T-helper 1 cell (primary cell): ENCODE results near the gene WNT3A.

Experiments used
- DNase-seq, 5 donors: peaks; one replicate each; pipeline ENCODE4 v3.0.0-alpha.2; 2012 to 2020

The WNT3A gene

DNA sequence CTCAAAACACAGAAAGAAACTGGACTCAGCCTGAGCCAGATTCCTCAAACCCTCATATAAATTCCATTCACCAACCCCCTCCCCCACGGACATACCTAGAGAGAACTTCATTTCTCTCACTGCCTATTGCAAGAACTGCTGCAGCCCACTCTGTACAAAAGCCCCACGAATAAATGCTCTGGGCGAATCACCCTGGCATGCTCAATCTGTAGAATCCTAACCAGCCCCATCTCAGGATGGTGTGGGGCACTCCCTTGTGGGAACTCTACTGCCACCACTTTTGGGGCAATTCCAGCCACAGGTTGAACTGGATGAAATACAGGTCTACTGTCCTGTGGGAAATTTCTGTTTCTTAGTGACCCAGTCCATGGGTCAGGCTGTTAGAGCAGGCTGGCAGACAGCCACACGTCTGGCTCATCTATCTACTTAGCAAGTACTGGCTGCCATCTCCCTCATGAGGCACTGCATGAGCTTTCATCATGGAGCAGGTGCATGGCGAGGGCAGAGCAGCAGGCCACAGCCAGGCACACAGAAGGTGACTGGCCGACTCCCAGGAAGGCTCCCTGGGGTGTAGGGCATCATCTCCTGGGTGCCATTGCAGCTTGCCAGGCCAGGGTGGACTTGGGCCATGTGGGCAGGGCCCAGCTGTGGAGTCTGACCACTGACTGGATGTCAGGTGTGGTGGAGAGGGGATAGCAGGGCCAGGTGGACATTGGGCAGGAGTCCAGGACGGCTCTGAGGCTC is 97.9 kb downstream of the WNT3A start:
- DNase-seq = no peak

DNA sequence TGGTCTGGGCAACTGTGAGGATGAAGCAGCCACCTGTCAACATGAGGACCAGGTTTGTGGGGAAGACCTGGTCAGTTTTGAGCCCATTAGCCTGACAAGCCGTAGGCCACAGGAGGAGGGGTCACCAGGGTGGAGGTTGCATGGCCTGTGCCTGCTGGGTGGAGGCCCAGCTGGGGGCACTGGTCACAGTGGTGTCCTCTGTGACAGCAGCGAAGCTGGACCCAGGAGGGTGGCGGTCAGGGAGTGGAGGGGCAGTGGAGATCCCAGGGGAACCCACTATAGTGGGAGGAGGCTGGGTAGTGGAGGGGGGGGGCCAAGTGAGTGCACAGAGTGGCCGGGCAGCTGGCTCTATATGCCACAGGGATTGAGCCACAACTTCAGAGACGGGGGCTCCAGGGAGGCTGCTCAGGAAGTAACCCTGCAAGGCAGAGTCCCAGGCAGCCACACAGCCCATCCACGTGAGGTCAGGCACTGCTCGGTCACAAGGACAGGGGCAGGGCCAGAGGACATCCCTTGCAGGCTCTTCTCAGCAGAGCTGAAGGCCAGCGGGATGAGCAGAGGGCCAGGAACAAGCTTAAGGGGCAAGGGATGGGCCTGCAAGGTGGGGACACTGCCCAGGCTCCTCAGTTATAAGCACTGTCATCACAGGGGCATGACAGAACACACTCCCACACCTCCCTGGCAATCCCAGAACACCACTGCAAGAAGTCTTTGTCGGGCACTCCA is 98.6 kb downstream of the WNT3A start:
- no peak for DNase-seq

DNA sequence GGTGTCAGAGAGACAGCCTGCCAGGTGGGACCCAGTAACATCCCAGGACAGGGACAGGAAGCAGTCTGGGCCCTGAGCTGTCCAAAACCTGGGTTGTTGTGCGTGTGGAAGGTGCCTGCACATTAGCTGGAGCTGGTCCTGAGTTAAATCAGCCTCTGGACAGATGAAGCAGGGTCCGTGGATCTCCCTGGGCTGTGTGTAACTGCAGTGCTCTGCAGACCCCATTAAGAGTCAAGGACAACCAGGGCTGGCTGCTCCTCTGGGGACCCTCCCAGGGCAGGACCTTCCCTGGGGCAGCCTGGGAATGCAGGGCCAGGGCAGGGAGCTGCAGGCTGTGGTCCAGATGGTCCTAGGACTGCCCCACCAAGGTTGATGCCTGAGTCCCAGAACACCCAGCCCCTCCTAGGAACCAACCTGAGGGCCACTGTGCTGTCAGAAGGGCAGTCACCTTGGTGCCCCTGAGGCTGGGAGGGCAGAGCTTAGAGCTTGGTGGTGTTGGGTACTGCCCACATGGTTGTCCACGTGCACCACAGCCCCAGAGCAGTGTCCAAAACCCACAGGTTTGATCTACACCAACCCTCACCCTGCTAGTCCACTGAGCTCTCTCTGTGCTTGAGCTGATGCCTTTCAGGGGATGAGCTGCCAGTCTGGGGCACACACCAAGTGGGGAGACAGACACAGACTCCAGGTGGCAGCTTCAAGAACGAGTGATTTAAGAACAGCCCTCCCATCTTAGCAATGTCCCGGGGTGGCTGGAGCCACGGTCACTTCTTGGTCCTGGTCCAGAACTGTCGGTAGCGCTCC is 99.4 kb downstream of the WNT3A start:
- DNase-seq = no peak

DNA sequence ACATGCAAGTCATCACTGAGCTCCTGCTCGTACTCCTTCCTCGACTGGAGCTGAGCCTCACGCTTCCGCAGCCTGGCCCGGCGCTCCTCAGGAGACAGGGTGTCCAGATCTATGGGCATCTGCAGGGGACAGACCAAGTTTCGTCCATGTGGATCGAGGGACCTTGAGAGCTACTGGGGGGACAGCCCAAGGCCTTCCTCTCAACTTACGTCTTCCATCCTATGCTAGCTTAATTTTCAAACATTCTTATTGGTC is 99.9 kb downstream of the WNT3A start:
- DNase-seq = no peak

DNA sequence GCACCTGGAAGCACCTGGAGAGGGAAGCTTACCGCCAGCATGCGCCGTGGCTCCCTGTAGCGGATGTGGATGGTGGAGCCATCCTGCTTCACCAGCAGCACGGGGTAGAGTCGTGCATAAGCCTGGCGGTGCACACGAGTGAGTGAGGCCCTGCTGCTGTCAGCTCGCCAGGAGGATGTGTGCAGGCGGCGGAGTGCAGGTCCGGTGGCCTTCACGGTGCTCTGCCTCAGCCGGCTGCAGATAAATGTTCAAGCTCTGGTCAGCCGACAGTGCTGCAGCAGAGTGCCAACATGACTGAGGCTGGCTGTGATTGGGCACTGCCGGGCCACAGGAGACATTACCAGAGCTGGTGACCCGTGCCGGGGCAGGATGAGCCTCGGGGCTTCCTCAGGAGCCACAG is 100.8 kb downstream of the WNT3A start:
- no peak for DNase-seq

DNA sequence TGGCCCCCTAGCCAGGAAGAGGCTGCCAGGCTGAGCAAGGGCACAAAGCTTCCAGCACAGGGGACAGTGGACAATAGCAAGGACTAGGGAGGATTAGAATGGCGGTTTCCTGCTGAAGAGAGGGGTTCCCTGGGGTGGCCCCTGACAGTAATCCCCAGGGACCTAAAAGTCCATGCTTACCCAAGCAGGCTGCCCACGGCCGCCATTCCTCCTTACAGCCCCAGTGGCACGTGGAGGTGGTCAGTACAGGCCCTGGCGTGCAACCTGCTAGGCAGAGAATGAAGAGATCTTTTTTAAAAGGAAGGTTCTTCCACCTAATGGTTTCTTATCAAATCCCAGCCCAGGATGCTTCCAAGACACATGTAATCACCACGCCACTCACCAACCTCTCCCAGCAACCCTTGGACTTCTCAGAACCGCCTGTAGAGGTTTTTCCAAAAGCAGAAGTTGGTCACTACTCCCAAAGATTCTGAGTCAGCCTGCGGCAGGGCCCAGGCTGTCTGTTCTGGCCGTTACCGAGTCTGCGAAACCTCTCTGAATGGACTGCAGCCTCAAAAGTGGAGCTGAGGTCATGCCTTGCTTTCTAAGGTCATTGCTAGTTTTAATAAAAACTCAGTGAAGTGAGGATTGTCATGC is 101.4 kb downstream of the WNT3A start:
- DNase-seq = no peak

DNA sequence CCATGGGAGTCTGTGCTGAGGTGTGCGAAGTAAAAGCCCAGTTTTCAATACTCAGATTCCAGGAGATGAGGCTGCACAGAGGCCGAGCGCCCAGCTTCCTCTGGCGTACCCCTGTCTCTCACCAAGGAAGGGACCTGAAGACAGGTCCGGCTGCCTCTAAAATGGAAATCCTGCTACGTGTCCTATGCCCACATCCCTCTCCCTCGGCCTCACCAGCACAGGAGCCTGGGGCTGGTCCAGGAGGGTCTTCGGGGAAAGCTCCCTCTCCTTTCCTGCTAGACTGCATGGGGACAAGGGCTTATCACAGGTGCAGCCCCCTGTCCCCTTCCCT is 101.9 kb downstream of the WNT3A start:
- no peak for DNase-seq

DNA sequence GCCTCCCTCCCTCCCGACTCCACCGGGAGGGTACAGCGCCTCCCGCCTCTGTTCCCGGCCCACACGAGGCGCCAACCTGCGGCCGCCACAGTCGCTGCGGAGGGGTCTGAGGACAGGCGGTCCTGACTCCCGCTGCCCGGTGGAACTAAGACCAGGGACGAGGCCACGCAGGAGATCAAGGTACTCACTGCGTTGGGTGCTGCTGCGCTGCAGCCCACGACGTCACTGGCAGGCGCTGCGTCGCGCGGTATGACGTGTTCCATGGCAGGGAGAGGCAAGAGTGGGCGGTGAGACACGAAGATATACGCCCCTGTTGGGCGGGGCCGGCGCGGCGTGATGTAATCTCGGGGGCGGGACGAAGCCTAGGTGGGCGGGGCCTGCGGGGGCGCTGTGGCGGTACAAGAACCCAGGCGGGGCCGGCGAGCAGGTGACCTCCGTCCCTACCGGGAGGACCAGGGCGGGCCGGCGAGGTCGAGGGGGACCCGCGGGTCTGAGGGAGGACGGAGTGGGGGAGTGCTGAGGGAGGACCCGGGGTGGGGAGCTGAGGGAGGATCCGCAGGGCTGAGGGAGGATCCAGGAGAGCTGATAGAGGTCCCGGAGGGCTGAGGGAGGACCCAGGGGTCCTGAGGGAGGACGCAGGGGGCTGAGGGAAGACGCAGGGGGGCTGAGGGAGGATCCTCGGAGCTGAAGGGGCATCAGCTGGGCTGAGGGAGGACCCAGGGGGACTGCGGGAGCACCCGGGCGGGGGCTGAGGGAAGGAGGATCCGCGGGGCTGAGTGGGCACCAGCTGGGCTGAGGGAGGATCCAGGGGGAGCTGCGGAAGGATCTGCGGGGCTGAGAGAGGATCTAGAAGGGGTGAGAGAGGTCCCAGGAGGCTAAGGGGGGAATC is 102.5 kb downstream of the WNT3A start, which contains the start of gene MRPL55:
TSS of gene MRPL55 (minus strand) at position 227 of the 889 bp plus-strand sequence. CDS start 1,039 bp downstream, outside the sequence.
- DNase-seq = peak; percentile 96 to 98 (median 97)

DNA sequence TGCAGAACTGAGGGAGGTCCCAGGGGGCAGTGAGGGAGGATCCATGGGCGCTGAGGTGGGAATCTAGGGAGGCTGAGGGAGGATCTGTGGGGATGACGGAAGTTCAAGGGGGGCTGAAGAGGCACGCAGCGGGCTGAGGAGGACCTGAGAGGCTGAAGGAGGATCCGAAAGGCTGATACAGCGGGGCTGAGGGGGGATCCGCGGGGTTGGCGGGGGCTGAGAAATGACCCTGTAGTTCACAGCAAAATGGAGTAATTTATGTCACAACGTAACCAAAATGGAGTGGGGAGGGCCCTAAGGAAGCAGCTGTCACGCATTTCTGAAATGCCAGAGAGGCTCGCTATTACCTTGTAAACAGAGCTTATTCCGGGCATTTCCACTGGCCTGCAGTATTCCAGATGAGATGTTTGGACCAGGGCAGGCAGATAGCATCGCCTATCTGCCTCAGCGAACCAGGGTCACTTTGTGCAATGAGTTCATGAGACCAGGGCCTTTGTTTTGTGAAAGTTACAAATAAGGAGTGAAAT is 103.2 kb downstream of the WNT3A start:
- DNase-seq = no peak

DNA sequence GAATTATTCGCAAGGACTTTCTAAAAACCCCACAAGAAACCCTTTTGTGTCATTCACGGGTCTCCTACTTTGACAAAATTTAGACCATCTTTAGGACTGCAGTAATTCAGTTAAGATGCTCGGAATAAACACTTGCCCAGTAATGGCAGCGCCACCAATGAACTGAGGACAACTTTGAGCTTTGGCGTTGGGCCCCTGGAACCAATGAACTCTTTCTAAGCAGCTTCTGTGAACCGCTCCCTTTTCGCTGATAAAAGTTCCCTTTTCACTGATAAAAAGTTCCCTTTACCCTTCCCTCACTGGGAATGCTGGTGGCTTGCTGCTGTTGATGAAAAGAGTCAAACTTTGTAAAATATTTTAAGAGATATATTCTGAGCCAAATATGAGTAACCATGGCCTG is 103.8 kb downstream of the WNT3A start:
- no peak for DNase-seq
